Endothelial cell of umbilical vein (primary cell): Measurements from ENCODE around the gene MS4A8. TPM values are rescaled to one million over a fixed set of nuclear protein-coding genes. Genes with fewer than 3 reads are reported as not detected.
"Not testable (repeated sequence)": the region's sequence is repeated elsewhere in the genome, so short reads cannot be mapped to it uniquely, and the experiment has no call there.

Source experiments
- BruUV-seq: library from RNA; stranded (reverse); fragments of 400-500 nt; replicated peaks from 2 replicates; lab custom pipeline; 2021; lab: Mats Ljungman, UMichigan
- CTCF ChIA-PET: fragments of 300-600, 350-600 bp; sonication (Branson Sonifier 250); formaldehyde crosslinking; loops from one replicate; lab custom pipeline; 2021; ENCODE audit warnings: antibody characterized with exemption, inconsistent platforms; lab: Charles Lee
- POLR2A ChIA-PET: fragments of 300-600, 350-600 bp; sonication (Branson Sonifier 250); formaldehyde crosslinking; loops from one replicate; lab custom pipeline; 2021; ENCODE audit warnings: antibody characterized with exemption, inconsistent platforms; lab: Charles Lee
- DNase-seq: peaks from one replicate; pipeline ENCODE4 v3.0.0-alpha.2; 2011; ENCODE audit warnings: low read depth, low spot score
- FAIRE-seq: peaks from 2 replicates; lab custom pipeline; 2011; peaks lifted over from hg19 to GRCh38; lab: Jason Lieb, UNC
- H2AFZ ChIP-seq: 2 replicates; pipeline ENCODE4 v1.6.0; 2012; ENCODE audit warnings: low read depth, low read length, control low read depth, inconsistent platforms
- H3K27ac ChIP-seq: 2 replicates; pipeline ENCODE4 v1.5.1; 2011; ENCODE audit warnings: low read depth, mild to moderate bottlenecking, control low read depth, low read length, moderate library complexity; ENCODE audit not compliant: insufficient read depth
- H3K27me3 ChIP-seq, 2 experiments: 2 replicates each; pipeline versions ENCODE4 v1.6.0 to v1.6.1; 2011; ENCODE audit warnings: low read length in 2 of 2, mixed read lengths in 1 of 2; ENCODE audit not compliant: control insufficient read depth in 2 of 2, insufficient read depth in 2 of 2
- H3K36me3 ChIP-seq, 2 experiments: 2 replicates in 1 of 2; 3 replicates in 1 of 2; pipeline ENCODE4 v1.5.1; 2011; ENCODE audit warnings: low read length in 2 of 2, mild to moderate bottlenecking in 1 of 2, moderate library complexity in 1 of 2; ENCODE audit not compliant: control insufficient read depth in 2 of 2, insufficient read depth in 2 of 2; ENCODE audit errors: extremely low read depth in 1 of 2
- H3K4me1 ChIP-seq: 3 replicates; pipeline ENCODE4 v1.5.1; 2011; ENCODE audit warnings: mild to moderate bottlenecking, low read length; ENCODE audit not compliant: control insufficient read depth, insufficient read depth; ENCODE audit errors: extremely low read depth
- H3K4me2 ChIP-seq: 2 replicates; pipeline ENCODE4 v1.6.1; 2011; ENCODE audit warnings: low read length, control low read depth, mixed read lengths; ENCODE audit not compliant: insufficient read depth
- H3K4me3 ChIP-seq, 3 experiments: fragments of 200-600 bp in 1 of 3; sonication (generic), shearing (Covaris generic) in 1 of 3; replicated peaks in 1 of 3; 2 replicates each; pipeline ENCODE4 v1.5.1; 2011 to 2016; ENCODE audit warnings: control low read depth in 3 of 3, low read length in 3 of 3, mild to moderate bottlenecking in 2 of 3, inconsistent platforms in 1 of 3, low read depth in 1 of 3, moderate library complexity in 1 of 3; ENCODE audit not compliant: insufficient read depth in 1 of 3
- H3K79me2 ChIP-seq: 2 replicates; pipeline ENCODE4 v1.6.0; 2012; ENCODE audit warnings: low read length, inconsistent platforms; ENCODE audit not compliant: control insufficient read depth, insufficient read depth
- H3K9ac ChIP-seq: replicated peaks from 2 replicates; pipeline ENCODE3; 2011; ENCODE audit warnings: low read length, control low read depth; ENCODE audit not compliant: insufficient read depth; ENCODE audit errors: extremely low read depth
- H3K9me1 ChIP-seq: replicated peaks from 3 replicates; pipeline ENCODE4 v1.6.0; 2011; ENCODE audit warnings: mild to moderate bottlenecking, low read length; ENCODE audit not compliant: control insufficient read depth, insufficient read depth; ENCODE audit errors: extremely low read depth
- H3K9me3 ChIP-seq: replicated peaks from 2 replicates; pipeline ENCODE4 v1.5.1; 2012; ENCODE audit warnings: low read length, inconsistent platforms; ENCODE audit not compliant: control insufficient read depth, insufficient read depth
- H4K20me1 ChIP-seq: replicated peaks from 2 replicates; pipeline ENCODE3; 2011; ENCODE audit warnings: mild to moderate bottlenecking, low read length; ENCODE audit not compliant: control insufficient read depth, insufficient read depth; ENCODE audit errors: extremely low read depth
- JUN ChIP-seq: IDR thresholded peaks from 2 replicates; pipeline ENCODE4 v1.6.1; 2011; ENCODE audit warnings: borderline replicate concordance, low read depth; ENCODE audit not compliant: insufficient read length, insufficient read depth
- MAX ChIP-seq: IDR thresholded peaks from 2 replicates; pipeline ENCODE4 v1.6.1; 2011; ENCODE audit not compliant: insufficient read depth, insufficient read length
- MYC ChIP-seq: IDR thresholded peaks from one replicate; pipeline ENCODE4 v1.6.1; 2011; ENCODE audit warnings: mild to moderate bottlenecking, low read depth, low read length
- POLR2A ChIP-seq: IDR thresholded peaks from 2 replicates; pipeline ENCODE4 v1.6.1; 2012; ENCODE audit warnings: low read depth, mild to moderate bottlenecking, control low read depth, low read length
- POLR2AphosphoS5 ChIP-seq: IDR thresholded peaks from 2 replicates; pipeline ENCODE4 v1.6.1; 2012; ENCODE audit warnings: low read depth, mild to moderate bottlenecking, control low read depth, low read length, moderate library complexity; ENCODE audit not compliant: insufficient read depth
- dilution Hi-C: fragments of 300-500 bp; cut with MboI; formaldehyde crosslinking; loops from one replicate; pipeline ENCODE4 v1.15.0; 2019; ENCODE audit warnings: low sequenced_read_pairs; ENCODE audit not compliant: extremely low pct_ligation_motif_present
- intact Hi-C: fragments of 100-400 bp; cut with micrococcal nuclease; formaldehyde crosslinking; loops from one replicate; pipeline ENCODE4 v1.10.0; 2022
- polyA plus RNA-seq, 4 experiments: library from polyadenylated mRNA; depleted of rRNA in 3 of 4; stranded (reverse) in 3 of 4; unstranded in 1 of 4; fragments of >200 nt; gene quantifications; 2 replicates each; pipeline versions ENCODE4 v1.2.1 to v1.2.3, GENCODE V29; 2011 to 2012; ENCODE audit warnings: missing spikeins in 1 of 4
- total RNA-seq: library from RNA; stranded (reverse); gene quantifications from 2 replicates; pipeline ENCODE4 v1.2.3, GENCODE V29; 2021
- TF ChIP-seq, protein P1 (sequence below), 2 donors: IDR thresholded peaks; 1 replicate in 1 of 2; 2 replicates in 1 of 2; pipeline ENCODE4 v1.5.1; 2011; ENCODE audit warnings: low read length in 2 of 2, mild to moderate bottlenecking in 2 of 2, moderate library complexity in 2 of 2, control low read depth in 1 of 2, inconsistent platforms in 1 of 2, low read depth in 1 of 2; ENCODE audit not compliant: insufficient read depth in 1 of 2; ENCODE audit errors: extremely low read depth in 1 of 2

MS4A8 gene
- total and polyA plus RNA-seq, 2 donors (not counting 3 experiments of a cell fraction or from before 2014, with no cell fraction given), result not detected

DNA sequence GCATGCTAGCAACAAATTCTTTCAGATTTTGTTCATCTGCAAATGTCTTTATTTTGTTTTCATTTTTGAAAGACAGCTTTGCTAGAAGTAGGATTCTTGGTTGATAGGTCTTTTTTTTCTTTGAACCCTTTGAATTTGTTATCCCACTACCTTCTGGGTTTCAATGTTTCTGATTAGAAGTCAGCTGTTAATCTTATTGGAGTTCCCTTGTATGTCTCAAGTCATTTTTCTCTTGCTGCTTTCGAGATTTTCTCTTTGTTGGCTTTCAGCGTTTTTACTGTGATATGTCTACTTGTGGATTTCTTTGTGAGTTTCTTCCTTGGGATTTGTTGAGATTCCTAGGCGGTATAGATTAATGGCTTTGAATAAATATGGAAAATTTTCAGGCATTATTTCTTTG is 27.2 kb upstream of the MS4A8 start:
- Histone ChIP-seq H3K79me2 (no peaks in the 10 kb centered on the region), H3K36me3 (no peaks in the 10 kb centered on the region), H3K9me3 (no peaks in the 10 kb centered on the region), H3K27ac (no peak overlapping the region), H3K4me1 (no peaks in the 10 kb centered on the region), H3K9ac (no peak overlapping the region), H4K20me1 (no peaks in the 10 kb centered on the region), H3K9me1 (no peaks in the 10 kb centered on the region), H2AFZ (no peak overlapping the region), H3K27me3 (no peaks in the 10 kb centered on the region), H3K4me2 (no peak overlapping the region), H3K4me3 (no peak overlapping the region)
- TF ChIP-seq JUN (no peak), POLR2A (no peak), MAX (no peak), POLR2AphosphoS5 (no peak), MYC (no peak)
- TF ChIP-seq, protein P1, sequence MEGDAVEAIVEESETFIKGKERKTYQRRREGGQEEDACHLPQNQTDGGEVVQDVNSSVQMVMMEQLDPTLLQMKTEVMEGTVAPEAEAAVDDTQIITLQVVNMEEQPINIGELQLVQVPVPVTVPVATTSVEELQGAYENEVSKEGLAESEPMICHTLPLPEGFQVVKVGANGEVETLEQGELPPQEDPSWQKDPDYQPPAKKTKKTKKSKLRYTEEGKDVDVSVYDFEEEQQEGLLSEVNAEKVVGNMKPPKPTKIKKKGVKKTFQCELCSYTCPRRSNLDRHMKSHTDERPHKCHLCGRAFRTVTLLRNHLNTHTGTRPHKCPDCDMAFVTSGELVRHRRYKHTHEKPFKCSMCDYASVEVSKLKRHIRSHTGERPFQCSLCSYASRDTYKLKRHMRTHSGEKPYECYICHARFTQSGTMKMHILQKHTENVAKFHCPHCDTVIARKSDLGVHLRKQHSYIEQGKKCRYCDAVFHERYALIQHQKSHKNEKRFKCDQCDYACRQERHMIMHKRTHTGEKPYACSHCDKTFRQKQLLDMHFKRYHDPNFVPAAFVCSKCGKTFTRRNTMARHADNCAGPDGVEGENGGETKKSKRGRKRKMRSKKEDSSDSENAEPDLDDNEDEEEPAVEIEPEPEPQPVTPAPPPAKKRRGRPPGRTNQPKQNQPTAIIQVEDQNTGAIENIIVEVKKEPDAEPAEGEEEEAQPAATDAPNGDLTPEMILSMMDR (IDR thresholded peaks at IDR 0.05; ENCODE audit: extremely low read depth in 1 of 2, insufficient read depth in 1 of 2, low read depth in 1 of 2, low read length in 2 of 2), result no peak
- DNase-seq (no peak), FAIRE-seq (no peak)
- no TSS peak for BruUV-seq
- ChIA-PET CTCF (no interaction called here), POLR2A (no interaction called here)
- dilution Hi-C loops (no loop called here), intact Hi-C loops (no loop called here)

DNA sequence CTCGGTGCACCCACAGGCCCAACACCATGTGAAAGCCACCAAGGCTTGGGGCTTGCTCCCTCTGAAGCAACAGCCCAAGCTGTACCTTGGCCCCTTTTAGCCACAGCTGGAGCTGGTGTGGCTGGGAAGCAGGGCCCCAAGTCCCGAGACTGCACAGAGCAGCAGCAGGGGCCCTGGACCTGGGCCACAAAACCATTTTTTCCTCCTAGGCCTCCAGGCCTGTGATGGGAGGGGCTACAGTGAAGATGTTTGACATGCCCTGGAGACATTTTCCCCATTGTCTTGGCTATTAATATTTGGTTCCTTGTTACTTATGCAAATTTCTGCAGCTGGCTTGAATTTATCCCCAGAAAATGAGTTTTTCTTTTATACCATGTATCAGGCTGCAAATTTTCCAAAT is 21.2 kb upstream of the MS4A8 start:
- H3K4me1 ChIP-seq, H3K27ac ChIP-seq, POLR2A ChIA-PET, H3K9ac ChIP-seq, H3K36me3 ChIP-seq, H3K27me3 ChIP-seq, H3K4me2 ChIP-seq, CTCF ChIA-PET, H3K4me3 ChIP-seq, BruUV-seq, H3K79me2 ChIP-seq, DNase-seq, H3K9me1 ChIP-seq, H3K9me3 ChIP-seq, H4K20me1 ChIP-seq, dilution Hi-C loops, FAIRE-seq, intact Hi-C loops, H2AFZ ChIP-seq: not testable (repeated sequence)
